Transverse colon (tissue), 4 donors: Measurements from ENCODE around the gene ZNF217. TPM values are rescaled to one million over a fixed set of nuclear protein-coding genes. Genes with fewer than 3 reads are reported as not detected.

ENCODE experiments used
- DNase-seq: peaks from one replicate; pipeline ENCODE4 v3.0.0-alpha.2; 2019
- H3K27ac ChIP-seq, 4 donors: fragments of 200-600 bp; sonication (generic); 2 replicates each; pipeline ENCODE4 v1.5.1; 2016 to 2018; ENCODE audit warnings: inconsistent platforms in 4 of 4
- H3K27me3 ChIP-seq: fragments of 200-600 bp; sonication (generic); 2 replicates; pipeline ENCODE4 v1.5.1; 2017; ENCODE audit warnings: inconsistent platforms
- H3K36me3 ChIP-seq, 4 donors: fragments of 200-600 bp; sonication (generic); 2 replicates each; pipeline ENCODE4 v1.5.1; 2017 to 2019; ENCODE audit warnings: inconsistent platforms in 4 of 4
- H3K4me1 ChIP-seq, 4 donors: fragments of 200-600 bp; sonication (generic); 2 replicates each; pipeline ENCODE4 v1.5.1; 2017 to 2020; ENCODE audit warnings: inconsistent platforms in 4 of 4
- H3K4me3 ChIP-seq, 4 donors: fragments of 200-600 bp; sonication (generic); 1 replicate in 1 of 4; 2 replicates in 3 of 4; pipeline versions ENCODE4 v1.5.1 to v1.6.1; 2017 to 2019; ENCODE audit warnings: inconsistent platforms in 4 of 4
- H3K9me3 ChIP-seq, 2 donors: fragments of 200-600 bp; sonication (generic); 2 replicates each; pipeline ENCODE4 v1.5.1; 2017 to 2019; ENCODE audit warnings: inconsistent platforms in 2 of 2
- EP300 ChIP-seq: sonication (generic); formaldehyde crosslinking; IDR thresholded peaks from one replicate; pipeline ENCODE4 v1.6.1; 2017; ENCODE audit warnings: antibody characterized with exemption, low read depth
- POLR2A ChIP-seq: fragments of 450-650 bp; IDR thresholded peaks from one replicate; pipeline ENCODE4 v1.6.1; 2016; ENCODE audit warnings: antibody characterized with exemption, mild to moderate bottlenecking, moderate library complexity
- POLR2AphosphoS5 ChIP-seq, 3 donors: sonication (generic); formaldehyde crosslinking; IDR thresholded peaks; one replicate each; pipeline ENCODE4 v1.6.1; 2016; ENCODE audit warnings: antibody characterized with exemption in 3 of 3
- WGBS, 2 donors: methylation state at CpG; one replicate each; pipeline ENCODE4 v1.1.5; 2018; ENCODE audit warnings: low coverage in 1 of 2; 5-methylcytosine and 5-hydroxymethylcytosine counted together
- in situ Hi-C, 4 donors: fragments of 200-750 bp; cut with MboI; loops; one replicate each; pipeline versions ENCODE4 v1.15.0 to v1.15.1; 2017; ENCODE audit warnings: low sequenced_read_pairs in 3 of 4, low pct_ligation_motif_present in 1 of 4, low pct_unique_long_range_greater_than_20kb in 1 of 4
- intact Hi-C: fragments of 100-400 bp; cut with DNase I; formaldehyde crosslinking; loops from one replicate; pipeline ENCODE4 v1.15.1; 2023; ENCODE audit warnings: low total_unique reads
- total RNA-seq, 4 donors: library from RNA; depleted of rRNA; stranded (reverse); fragments of >200 nt; gene quantifications; one replicate each; pipeline ENCODE4 v1.1.0, GENCODE V29; 2016
- TF ChIP-seq, protein P1 (sequence below), 5 experiments: fragments of 200-600 bp in 3 of 5; fragments of 450-650 bp in 2 of 5; sonication (generic) in 3 of 5; IDR thresholded peaks; 1 replicate in 2 of 5; 2 replicates in 3 of 5; pipeline ENCODE4 v1.5.1; 2016 to 2017; ENCODE audit warnings: antibody characterized with exemption in 5 of 5, inconsistent platforms in 3 of 5, mild to moderate bottlenecking in 2 of 5, moderate library complexity in 1 of 5

ZNF217 gene
- total RNA-seq, 4 donors from 2014 or later, result 28.9 to 82.6 (median 46.0) TPM

DNA sequence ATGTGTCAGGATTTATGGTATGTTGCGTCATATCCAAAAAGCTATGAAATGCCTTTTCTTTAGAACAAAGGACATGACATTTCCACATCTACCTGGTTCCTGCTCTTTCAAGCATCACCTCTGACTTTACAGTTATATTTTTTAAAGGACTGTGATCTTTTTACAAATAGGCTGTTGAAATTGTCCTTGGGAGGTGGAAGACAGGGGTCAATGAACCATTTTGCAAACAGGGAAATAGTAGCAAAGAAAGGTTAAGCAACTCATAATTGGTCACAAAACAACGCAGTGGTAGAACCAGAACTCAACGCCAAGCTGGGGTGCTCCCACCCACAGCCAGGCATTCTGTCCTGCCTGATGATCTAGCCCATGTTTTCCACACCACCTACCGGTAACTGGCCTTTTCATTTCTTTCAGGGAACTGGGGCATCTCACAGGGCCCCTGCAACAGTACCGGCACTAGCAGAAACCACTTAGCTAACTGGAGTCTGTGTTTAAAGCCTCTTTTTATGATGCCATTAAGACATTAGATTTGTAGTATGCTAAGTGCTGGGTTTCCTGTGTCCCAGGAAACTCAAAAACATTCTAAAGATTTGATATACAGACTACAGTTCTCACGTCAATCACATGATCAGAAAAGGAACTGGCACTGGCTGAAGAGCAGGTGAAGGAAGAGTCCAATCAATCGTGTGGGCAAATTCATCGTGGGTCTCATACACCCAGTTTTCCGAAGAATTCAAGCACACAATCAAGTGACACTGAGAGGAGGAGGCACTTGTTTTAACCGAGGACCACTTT is 13.9 kb downstream of the ZNF217 start:
- Histone ChIP-seq H3K36me3 (peaks cover 0 to 36% (median 20%) of the 10 kb centered on the region in 4 donors), H3K9me3 (no peaks in the 10 kb centered on the region), H3K4me3 (peak overlapping the region in 2 of 4 donors; percentile 3 to 10), H3K27ac (peak overlapping the region; percentile 81 to 91 (median 86)), H3K27me3 (no peaks in the 10 kb centered on the region), H3K4me1 (peaks cover 38 to 79% (median 53%) of the 10 kb centered on the region in 4 donors)
- TF ChIP-seq EP300, result no peak
- TF ChIP-seq, protein P1, sequence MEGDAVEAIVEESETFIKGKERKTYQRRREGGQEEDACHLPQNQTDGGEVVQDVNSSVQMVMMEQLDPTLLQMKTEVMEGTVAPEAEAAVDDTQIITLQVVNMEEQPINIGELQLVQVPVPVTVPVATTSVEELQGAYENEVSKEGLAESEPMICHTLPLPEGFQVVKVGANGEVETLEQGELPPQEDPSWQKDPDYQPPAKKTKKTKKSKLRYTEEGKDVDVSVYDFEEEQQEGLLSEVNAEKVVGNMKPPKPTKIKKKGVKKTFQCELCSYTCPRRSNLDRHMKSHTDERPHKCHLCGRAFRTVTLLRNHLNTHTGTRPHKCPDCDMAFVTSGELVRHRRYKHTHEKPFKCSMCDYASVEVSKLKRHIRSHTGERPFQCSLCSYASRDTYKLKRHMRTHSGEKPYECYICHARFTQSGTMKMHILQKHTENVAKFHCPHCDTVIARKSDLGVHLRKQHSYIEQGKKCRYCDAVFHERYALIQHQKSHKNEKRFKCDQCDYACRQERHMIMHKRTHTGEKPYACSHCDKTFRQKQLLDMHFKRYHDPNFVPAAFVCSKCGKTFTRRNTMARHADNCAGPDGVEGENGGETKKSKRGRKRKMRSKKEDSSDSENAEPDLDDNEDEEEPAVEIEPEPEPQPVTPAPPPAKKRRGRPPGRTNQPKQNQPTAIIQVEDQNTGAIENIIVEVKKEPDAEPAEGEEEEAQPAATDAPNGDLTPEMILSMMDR (IDR thresholded peaks at IDR 0.05), result peak in 1 of 5 experiments; percentile 31
- TF ChIP-seq POLR2AphosphoS5 (IDR thresholded peaks at IDR 0.05), result peak in 2 of 3 donors; percentile 33 to 76
- 20 to 30% methylated on average over 4 to 10 of the region's 10 CpGs for WGBS, 2 donors
- intact Hi-C loops, result loop anchor here (2.0 to 5.0 kb wide), 2 partner anchors 293 to 335 kb away; no protein-coding TSS in a partner anchor
- peak; percentile 38 for DNase-seq
- in situ Hi-C loops, result loop anchor here (5.0 to 25.0 kb wide), 6 partner anchors 258 to 485 kb away; no protein-coding TSS in a partner anchor

DNA sequence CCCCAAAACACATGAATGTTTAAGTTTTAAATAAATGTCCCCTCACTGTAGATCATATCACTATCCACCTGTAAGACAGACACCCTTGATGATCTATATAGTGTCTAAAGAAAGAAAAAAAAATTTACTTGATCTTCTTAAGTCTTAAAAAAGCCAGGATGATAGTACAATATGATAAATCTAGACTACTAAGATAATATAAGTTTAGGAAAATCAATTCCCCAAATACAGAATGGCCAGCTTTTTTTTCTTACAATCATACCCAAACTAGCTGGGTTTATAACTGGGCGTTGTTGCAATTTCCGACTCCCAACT is 14.4 kb downstream of the ZNF217 start:
- whole genome bisulfite sequencing, 2 donors, result 0 to 22% methylated on average over 2 of the region's 2 CpGs
- Histone ChIP-seq H3K4me3 (peak overlapping the region in 1 of 4 donors; percentile 24), H3K36me3 (peaks cover 0 to 40% (median 22%) of the 10 kb centered on the region in 4 donors), H3K9me3 (no peaks in the 10 kb centered on the region), H3K27ac (peak overlapping the region; percentile 81 to 91 (median 86)), H3K4me1 (peaks cover 38 to 74% (median 51%) of the 10 kb centered on the region in 4 donors), H3K27me3 (no peaks in the 10 kb centered on the region)
- DNase-seq, result no peak
- in situ Hi-C loops, result loop anchor here (5.0 to 25.0 kb wide), 6 partner anchors 258 to 486 kb away; no protein-coding TSS in a partner anchor
- intact Hi-C loops, result loop anchor here (2.0 to 5.0 kb wide), 2 partner anchors 293 to 336 kb away; no protein-coding TSS in a partner anchor
- TF ChIP-seq POLR2A, result no peak

DNA sequence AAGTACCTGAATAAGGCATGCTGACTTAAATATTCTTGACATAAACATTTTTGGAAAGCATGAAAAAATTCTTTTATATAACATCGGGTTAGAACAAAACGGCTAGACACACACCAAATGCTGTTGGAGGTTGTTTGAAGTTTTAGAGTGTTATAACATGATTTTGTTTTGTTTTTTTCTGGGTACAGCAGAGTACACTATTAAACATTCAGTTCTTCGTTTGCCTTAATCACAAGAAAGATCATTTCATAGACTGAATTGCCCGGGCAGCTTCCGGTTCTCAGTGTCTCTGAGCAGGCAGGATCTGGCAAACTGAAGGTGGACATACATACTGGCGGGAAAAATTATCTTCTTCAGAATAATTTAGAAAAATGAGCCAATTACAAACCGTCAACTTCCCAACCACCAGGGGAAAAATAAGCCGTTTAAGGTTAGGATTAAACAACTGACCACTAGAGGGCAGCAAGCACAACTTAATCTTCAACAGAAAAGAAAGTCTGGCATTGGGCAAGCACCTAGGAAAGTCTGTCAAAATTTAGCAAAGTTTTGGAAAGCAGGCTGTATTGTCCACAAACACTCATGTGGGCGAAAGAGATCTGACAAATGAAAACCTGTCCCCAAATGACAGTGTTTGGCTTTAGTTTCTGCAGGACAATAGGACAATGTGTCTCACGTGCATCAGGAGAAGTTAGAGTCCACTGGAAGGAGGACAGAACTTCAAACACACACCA is 15.0 kb downstream of the ZNF217 start:
- peaks cover 38 to 69% (median 48%) of the 10 kb centered on the region in 4 donors for H3K4me1 ChIP-seq
- intact Hi-C loops, result loop anchor here (2.0 to 5.0 kb wide), 2 partner anchors 294 to 336 kb away; no protein-coding TSS in a partner anchor
- peak overlapping the region in 1 of 4 donors; percentile 24 for H3K4me3 ChIP-seq
- 1 to 7% methylated on average over 9 to 10 of the region's 10 CpGs for WGBS, 2 donors
- peak; percentile 51 for DNase-seq
- in situ Hi-C loops, result loop anchor here (5.0 to 25.0 kb wide), 6 partner anchors 259 to 486 kb away; no protein-coding TSS in a partner anchor
- no peaks in the 10 kb centered on the region for H3K27me3 ChIP-seq
- TF ChIP-seq POLR2A, result no peak
- TF ChIP-seq, protein P1 (IDR thresholded peaks at IDR 0.05), result peak; percentile 88 to 100 (median 91)
- no peak for TF ChIP-seq EP300
- TF ChIP-seq POLR2AphosphoS5 (IDR thresholded peaks at IDR 0.05), result peak in 2 of 3 donors; percentile 22 to 59
- peaks cover 0 to 46% (median 23%) of the 10 kb centered on the region in 4 donors for H3K36me3 ChIP-seq
- no peaks in the 10 kb centered on the region for H3K9me3 ChIP-seq
- H3K27ac ChIP-seq, result peak overlapping the region; percentile 81 to 91 (median 86)

DNA sequence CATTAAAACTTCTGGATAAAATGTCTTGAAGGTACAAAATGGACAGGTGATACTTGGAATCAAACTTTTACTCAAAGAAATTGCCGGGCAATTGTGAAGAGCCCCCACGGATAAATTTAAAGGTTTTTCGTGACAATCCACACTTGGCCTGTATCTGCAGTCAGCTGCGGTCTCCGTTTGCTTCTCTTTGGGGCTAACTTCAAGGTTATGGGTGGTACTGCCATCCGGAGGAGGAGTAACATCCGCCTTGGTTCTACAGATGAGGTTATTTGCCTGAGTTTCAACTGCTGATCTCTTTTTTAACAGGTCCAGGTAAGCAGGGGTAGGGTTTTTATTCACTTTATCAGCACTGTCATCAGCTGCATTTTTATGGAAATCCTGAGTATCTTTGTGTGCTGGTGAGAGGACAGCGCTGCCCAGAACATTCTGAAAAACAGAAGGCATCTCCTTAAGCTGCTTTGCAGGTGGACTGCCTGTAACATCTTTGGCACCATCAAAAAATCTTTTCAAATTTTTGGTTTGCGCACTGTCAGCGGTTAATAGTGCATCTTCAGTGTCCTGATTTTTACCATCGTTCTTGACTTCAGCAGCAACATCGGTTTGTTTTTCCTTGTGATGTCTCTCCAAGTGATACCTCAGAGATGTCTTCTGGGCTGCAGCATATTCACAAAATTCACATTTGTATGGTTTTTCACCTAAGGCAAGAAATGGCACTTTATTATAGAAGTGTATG is 16.9 kb downstream of the ZNF217 start:
- 85 to 97% methylated on average over 6 to 12 of the region's 12 CpGs for WGBS, 2 donors
- no peak for DNase-seq
- in situ Hi-C loops, result loop anchor here (5.0 to 25.0 kb wide), 6 partner anchors 261 to 488 kb away; no protein-coding TSS in a partner anchor

More for the DNA sequence above, 16.9 kb downstream of the ZNF217 start:
- intact Hi-C loops, result loop anchor here (5.0 kb wide), 1 partner anchor 296 kb away; no protein-coding TSS in a partner anchor
- H3K9me3 ChIP-seq, result no peaks in the 10 kb centered on the region
- no peaks in the 10 kb centered on the region for H3K27me3 ChIP-seq
- no peak overlapping the region for H3K4me3 ChIP-seq
- peak overlapping the region in 2 of 4 donors; percentile 81 to 91 for H3K27ac ChIP-seq
- peaks cover 0 to 42% (median 21%) of the 10 kb centered on the region in 4 donors for H3K36me3 ChIP-seq
- H3K4me1 ChIP-seq, result peaks cover 32 to 50% (median 39%) of the 10 kb centered on the region in 4 donors
- TF ChIP-seq POLR2A, result no peak
- TF ChIP-seq, protein P1 (IDR thresholded peaks at IDR 0.05), result no peak
- TF ChIP-seq EP300, result no peak
- no peak for TF ChIP-seq POLR2AphosphoS5 (IDR thresholded peaks at IDR 0.05)
